ENCODE data around the gene FBRSL1.

The FBRSL1 gene

DNA sequence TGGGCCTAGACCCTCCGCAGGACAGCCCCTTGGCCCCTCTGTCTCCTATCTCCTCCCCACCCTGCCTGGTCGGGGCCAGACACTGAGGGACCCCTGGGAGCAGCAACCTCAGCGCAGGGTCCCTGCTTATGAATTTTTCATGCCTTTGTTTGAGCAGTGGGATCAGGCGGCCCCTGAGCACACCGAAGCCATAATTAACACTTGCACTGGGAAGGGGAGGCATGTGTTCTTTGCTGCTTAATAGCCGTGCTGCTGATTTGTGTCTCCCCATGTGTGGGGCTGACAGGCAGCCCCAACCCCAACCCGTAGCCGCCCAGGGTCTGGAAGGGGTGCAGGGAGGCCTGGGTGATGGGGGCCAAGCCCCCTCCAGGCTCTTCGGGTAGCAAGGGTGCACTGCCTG is 52.7 kb downstream of the FBRSL1 start:
- DNase-seq (ENCODE audit: low spot score): no peak

GRCh38 chr12:132543298-132544079 is 53.5 kb downstream of the FBRSL1 start:
- DNase-seq (ENCODE audit: low spot score): no peak

DNA sequence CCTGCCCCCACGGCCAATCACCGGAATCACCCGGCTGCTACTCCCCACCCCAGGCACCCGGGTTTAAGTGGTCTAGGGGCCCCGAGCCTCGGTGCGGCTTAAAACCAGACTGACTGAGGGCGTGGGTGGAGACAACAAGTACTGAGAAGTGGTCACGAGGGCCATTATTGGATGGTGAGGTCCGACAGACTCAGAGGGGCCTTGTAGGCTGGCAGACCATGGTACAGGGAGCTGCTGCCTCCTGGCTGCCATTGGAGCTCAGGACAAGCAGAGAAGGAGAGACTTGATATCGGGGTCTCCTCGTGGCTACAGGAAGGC is 54.1 kb downstream of the FBRSL1 start:
- DNase-seq (ENCODE audit: low spot score): no peak

GRCh38 chr12:132544498-132544897 is 54.5 kb downstream of the FBRSL1 start:
- no peak for DNase-seq (ENCODE audit: low spot score)

GRCh38 chr12:132545164-132545953 is 55.4 kb downstream of the FBRSL1 start:
- DNase-seq (ENCODE audit: low spot score): no peak

GRCh38 chr12:132545955-132546354 is 56.0 kb downstream of the FBRSL1 start:
- no peak for DNase-seq (ENCODE audit: low spot score)

GRCh38 chr12:132546647-132547046 is 56.7 kb downstream of the FBRSL1 start:
- no peak for DNase-seq (ENCODE audit: low spot score)

GRCh38 chr12:132547205-132547740 is 57.3 kb downstream of the FBRSL1 start:
- no peak for DNase-seq (ENCODE audit: low spot score)

DNA sequence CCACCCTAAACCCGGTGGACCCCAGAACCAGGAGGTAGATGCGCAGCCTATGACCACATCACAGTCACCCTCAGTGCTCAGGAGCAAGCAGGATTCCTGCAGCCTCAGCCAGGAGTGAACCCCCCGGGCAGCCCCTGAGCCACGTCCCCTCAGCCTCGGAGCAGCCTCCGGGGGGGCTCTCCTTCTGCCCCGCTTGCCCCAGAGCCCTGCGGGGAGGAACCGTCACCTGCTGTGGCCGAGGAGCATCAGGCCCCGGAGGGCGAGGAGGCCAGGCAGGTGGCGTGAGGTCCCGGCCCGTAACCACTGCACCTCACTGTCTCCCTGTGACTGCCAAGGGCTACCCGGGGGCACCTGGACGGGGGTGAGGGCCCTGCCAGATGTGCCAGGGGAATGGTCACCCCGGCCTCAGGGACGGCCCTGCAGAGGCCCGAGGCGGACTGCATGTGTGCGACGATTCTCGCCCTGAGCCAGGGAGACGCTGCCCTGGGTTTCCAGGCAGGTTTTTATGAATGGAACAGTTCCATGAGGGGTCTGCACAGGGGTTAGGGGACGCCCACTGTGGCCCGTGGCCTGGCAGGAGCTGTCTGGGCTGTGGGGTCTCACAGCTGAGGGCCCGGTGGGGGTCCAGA is 58.6 kb downstream of the FBRSL1 start:
- no peak for DNase-seq (ENCODE audit: low spot score)

- DNase-seq (ENCODE audit: low spot score): no peak
These were observed 59.1 kb downstream of the FBRSL1 start for GRCh38 chr12:132549059-132549458.

GRCh38 chr12:132550014-132550802 is 60.3 kb downstream of the FBRSL1 start:
- DNase-seq (ENCODE audit: low spot score): no peak

DNA sequence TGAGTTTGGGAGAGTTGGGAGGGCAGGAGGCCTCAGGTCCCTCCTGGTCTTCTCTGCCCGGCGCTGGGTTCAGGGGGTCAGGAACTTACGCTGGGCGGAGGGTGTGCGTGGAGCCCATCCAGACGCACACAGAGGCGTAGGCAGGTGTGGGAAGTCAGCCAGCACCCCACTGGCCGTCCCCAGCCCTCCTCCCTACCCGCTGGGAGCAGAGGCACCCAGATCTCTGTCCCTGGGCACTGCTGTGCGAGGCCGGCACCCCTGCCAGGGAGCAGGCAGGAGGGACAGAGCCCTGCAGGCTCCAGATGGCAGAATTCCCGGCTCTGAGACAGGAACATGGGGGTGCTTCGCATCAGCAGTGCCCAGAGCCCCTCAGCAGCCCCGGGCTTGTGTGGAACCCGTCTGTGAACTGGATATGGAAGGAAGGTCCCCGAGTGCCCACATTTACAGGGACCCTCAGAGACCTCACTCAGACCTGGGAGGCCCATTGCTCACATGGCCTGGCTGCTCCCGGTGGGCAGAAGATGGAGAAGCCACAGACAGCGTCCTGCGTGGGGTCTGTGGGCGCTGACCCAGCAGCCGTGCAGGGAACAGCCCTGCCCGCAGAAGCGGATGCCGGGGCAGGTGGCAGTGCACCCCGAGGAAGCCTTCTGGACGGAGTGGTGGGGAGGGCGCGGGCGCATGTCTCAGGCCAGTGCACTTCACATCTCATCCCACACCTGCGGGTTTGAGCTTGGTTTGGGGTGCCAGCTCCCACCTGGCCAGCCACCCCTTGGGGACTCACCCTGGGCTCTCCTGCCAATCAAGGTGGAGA is 61.1 kb downstream of the FBRSL1 start:
- DNase-seq (ENCODE audit: low spot score): no peak

GRCh38 chr12:132551641-132552031 is 61.7 kb downstream of the FBRSL1 start:
- DNase-seq (ENCODE audit: low spot score): no peak

DNA sequence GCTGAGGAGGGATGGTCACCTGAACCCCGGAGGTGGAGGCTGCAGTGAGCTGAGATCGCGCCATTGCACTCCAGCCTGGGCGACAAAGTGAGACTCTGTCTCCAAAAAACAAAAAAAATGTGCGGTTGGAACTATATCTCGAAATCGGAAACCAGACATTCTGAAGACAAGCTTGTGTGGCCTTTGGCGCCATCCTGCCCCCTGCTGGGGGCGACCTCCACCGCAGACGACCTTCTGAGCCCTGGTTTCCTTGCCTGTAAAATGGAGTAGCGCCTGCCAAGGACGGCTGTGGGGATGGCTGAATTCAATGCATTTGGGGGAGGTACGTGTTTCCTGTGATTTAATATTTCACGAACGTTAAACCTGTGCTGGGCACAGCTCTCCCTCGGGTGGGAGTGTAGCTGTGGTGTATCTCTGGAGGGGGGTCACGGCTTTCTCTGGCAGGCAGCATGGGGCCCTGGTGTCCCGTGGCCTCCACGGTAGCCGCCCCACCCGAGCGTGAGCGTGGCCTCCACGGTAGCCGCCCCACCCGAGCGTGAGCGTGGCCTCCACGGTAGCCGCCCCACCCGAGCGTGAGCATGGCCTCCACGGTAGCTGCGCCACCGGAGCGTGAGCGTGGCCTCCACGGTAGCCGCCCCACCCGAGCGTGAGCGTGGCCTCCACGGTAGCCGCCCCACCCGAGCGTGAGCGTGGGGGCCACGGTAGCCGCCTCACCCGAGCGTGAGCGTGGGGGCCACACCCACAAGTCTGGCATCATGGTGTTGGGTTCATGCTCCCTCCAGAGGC is 65.1 kb downstream of the FBRSL1 start:
- DNase-seq (ENCODE audit: low spot score): no peak

GRCh38 chr12:132555686-132556085 is 65.7 kb downstream of the FBRSL1 start:
- no peak for DNase-seq (ENCODE audit: low spot score)

DNA sequence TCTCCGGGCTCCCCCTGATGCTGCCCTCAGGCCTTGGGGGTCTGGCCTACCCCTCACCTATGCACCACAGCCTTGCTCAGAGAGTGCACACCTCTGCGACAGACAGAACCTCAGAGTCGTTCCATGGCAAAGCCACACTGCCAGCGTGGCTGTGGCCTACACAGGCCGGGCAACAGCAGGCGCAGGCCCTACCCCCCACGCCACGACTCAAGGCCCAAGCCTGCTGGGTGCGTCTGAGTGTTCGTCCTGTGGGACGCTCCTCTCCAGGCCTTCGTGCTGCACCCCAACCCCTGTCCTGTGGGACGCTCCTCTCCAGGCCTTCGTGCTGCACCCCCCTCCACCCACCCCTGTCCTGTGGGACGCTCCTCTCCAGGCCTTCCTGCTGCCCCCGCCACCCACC is 66.3 kb downstream of the FBRSL1 start:
- no peak for DNase-seq (ENCODE audit: low spot score)

DNA sequence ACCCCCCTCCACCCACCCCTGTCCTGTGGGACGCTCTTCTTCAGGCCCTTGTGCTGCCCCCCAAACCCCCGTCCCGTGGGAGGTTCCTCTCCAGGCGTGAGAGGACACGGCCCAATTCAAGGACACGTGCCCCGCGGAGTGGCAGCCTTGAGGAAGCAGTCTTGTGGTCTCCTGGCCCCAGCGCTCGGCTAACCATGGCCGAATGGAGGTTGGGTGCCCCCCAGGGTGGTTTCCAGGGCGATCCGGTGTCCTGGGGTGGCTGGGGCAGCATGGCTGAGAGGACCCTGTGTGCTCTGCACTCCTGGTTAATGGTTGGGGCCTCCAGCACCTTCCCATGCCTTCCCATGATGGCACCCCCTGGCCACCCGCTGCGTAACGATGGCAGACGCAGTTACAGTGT is 66.8 kb downstream of the FBRSL1 start:
- DNase-seq (ENCODE audit: low spot score): no peak

- DNase-seq (ENCODE audit: low spot score): no peak
These were observed 67.5 kb downstream of the FBRSL1 start for GRCh38 chr12:132557291-132558015.

DNA sequence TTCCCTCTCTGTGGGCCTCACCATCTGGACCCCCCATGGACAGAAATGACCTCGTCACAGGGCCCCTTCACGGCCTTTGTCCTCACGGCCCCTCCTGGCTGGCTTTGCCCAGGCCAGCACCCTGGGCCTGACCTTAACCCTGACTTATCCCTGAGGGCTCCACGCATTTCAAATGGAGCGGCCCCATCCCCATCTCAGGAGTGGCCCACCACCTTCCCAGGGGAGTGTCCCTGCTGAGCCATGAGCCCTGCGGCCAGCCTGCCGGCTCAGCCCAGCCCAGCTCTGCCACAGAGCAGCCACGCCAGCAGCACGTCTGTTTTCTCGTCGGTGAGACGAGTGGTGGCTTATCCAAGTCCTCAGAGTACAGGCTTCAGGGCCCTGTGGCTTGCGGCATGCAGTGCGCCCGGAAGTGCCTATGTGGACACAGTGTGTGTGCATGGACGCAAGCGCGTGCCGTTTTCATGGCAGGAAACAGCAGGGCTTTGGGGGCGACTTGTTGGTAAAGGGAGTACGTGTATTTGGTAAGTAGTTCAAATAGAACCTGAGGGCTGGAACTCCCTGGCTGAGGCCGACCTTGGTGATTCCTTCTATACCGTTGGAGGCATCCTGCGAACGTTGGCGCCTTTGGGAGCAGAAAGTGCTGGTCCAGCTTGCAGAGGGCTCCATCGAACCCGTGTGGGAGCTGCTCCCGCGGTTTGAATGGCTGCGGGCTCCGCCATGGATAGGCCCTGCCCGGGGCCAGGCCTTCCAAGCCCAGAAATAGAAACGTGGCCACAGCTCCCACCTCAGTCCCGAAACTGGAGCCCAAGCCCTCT is 68.3 kb downstream of the FBRSL1 start:
- no peak for DNase-seq (ENCODE audit: low spot score)

Measured in left forelimb (tissue), 1 donor.